GM19238 (cell line): ENCODE results near the gene ABHD13.
A peak's percentile ranks its signal among the peaks of the same experiment; 100 is the strongest.
"Not testable (repeated sequence)": the region's sequence is repeated elsewhere in the genome, so short reads cannot be mapped to it uniquely, and the experiment has no call there.

ENCODE experiments used
- DNase-seq: peaks from one replicate; pipeline ENCODE4 v3.0.0; 2011; ENCODE audit warnings: low spot score; ENCODE audit not compliant: insufficient read length

The ABHD13 gene

GRCh38 chr13:108218044-108218974, at the start of gene ABHD13:
ABHD13 (plus strand) TSS chr13:108218392; CDS start chr13:108229219, 10,827 bp downstream.
- peak; percentile 80 for DNase-seq

DNA sequence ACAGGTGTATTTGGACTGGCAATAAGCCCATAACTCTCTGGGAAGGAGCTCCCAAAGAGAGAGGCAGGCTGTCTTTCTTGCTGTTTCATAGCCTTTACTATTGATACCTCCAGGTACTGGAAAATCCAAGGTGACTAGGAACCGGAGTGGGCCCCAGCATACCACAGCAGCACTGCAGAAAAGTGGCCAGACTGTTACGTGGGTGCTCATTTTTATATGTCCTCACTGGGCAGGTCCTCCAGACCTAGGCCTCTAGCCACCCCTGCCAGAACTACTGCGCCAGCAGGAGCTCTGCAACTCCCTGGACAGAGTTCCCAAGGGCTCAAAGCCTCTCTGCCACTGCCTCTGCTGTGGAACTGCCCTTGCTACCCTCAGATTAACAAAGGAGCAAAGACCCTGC, 49.3 kb upstream of the ABHD13 start:
- no peak for DNase-seq

- DNase-seq, result no peak
Observed at GRCh38 chr13:108176685-108177274, 41.4 kb upstream of the ABHD13 start.

GRCh38 chr13:108178078-108178477, 40.1 kb upstream of the ABHD13 start:
- no peak for DNase-seq

DNA sequence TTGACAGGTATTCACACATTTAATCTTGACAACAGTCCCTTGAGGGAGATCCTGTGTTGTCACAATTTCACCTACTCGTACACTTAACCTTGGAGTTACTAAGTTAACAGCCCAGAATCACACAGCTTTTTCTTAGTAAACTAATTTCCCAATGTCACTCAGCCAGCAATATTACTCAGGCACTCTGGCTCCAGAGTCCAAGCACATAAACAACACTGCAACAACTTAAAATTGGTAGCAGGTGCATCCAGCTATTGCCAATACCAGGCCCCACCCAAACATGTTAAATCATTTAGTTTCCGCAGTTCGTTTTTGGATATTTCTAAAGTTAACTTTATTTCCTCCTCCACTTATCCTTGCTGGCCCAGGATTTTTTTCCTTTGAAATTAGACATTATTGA, 35.5 kb upstream of the ABHD13 start:
- no peak for DNase-seq

DNA sequence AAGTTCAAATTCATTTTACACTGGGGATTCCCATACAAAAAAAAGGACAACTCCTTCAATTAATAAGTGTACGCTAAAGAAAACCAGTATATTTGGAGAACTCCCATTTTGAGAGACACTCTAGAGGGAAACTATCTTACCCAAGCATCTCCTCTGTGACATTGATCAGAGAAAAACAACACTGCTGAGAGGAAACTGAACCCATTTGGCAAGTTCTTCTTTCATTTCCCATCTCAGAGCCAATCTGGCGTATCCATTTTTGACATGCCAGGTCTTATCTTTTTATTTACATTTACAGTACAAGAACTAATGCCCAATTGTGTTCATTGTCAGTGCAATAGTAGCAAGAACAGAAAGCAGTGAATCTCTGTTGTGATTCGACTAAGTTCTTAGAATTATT, 33.0 kb upstream of the ABHD13 start:
- no peak for DNase-seq

GRCh38 chr13:108188260-108188659, 29.9 kb upstream of the ABHD13 start:
- DNase-seq, result no peak

DNA sequence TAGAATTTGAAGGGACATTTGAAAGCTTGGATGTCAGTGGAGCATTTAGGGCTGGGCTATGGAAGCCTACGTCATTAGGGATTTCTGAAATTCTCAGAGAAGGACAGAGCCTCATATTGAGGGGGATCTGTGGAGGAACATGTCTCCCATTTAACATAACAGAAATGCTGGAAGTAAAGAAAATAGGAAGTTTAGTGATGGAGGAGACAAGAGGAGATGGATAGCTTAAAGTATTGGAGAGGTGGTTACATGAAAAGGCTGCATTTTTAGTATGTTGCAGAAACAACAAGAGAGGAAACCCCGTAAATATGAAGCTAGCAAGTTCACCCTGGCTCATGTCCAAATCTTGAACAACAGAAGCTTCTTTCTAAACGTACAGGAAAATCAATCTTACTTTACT, 27.3 kb upstream of the ABHD13 start:
- no peak for DNase-seq

- DNase-seq, result no peak
Observed at GRCh38 chr13:108193806-108194205, 24.4 kb upstream of the ABHD13 start.

DNA sequence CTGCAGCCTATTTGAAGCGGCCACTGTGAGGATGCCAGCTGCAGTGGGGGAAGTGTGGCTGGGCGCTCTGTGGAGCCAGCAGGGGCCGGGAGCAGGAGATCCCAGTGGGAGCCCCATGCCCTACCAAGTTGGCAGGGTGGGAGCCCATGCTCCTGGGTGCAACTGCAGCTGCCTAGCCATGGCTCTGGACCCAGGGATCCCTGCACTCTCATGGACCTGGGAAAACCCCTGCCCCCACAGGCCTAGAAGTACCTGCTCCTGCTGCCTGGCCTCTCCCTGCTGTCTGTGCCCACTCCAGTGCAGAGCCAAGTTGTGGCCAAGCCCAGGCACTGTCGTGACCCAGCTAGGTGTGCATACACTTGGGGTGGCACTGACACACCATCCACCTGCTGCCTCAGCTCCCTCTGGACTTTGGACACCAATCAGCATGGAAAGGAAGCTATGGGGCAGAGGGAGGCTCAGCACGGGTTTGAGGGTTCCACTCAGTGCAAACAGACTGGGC, 23.7 kb upstream of the ABHD13 start:
- DNase-seq, result no peak

DNA sequence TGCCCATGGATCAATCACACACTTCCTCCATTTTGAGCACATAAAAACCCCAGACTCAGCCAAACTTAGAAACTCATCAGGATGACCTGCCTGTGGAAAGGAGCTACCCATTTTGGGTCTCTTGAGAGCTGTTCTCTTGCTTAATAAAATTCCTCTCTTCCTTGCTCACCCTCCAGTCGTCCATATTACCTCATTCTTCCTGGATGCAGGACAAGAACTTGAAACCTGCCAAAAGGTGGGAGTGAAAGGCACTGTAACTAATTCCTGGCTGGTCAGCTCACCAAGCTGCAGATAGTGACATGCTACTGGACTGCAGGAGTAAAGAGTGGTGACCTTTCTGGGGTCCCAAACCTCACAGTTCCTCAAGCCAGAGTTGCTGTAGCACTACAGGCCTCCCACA, 23.0 kb upstream of the ABHD13 start:
- DNase-seq, result no peak

- DNase-seq, result no peak
Observed at GRCh38 chr13:108195861-108196260, 22.3 kb upstream of the ABHD13 start.

DNA sequence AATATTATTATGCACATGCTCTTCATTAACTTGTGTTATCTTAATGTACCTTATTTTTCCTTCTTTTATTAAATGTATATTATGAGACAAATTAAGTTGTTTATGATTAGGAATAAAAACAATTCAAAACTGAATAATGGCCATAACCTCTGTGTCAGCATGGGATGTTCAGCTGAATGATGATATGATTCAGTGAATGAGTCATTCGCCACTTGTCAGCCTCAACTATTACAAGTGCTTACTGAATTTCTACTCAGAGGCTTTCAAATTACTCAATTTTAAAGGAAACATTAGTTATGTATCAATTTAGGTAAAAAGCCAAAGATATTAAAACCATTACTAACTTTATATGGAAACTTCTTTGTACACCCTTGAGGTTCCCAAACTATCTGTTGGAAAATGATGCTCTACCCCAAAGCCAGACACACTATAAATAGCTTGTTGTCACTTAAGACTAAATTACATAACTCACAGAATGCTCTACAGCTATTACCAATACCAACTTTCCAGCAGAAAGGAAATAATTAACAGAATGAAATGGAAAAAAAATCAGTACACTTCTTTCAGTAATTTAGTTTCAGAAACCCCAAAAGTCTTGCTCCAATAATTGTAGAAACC, 17.3 kb upstream of the ABHD13 start:
- DNase-seq, result no peak

- DNase-seq, result no peak
Observed at GRCh38 chr13:108210551-108210950, 7.6 kb upstream of the ABHD13 start.

- DNase-seq, result no peak
Observed at GRCh38 chr13:108212886-108213285, 5.3 kb upstream of the ABHD13 start.

- no peak for DNase-seq
Observed at GRCh38 chr13:108213946-108214345, 4.2 kb upstream of the ABHD13 start.

GRCh38 chr13:108214441-108215271, 3.5 kb upstream of the ABHD13 start:
- DNase-seq, result no peak

- DNase-seq, result peak; percentile 88
Observed at GRCh38 chr13:108215436-108215835, 2.8 kb upstream of the ABHD13 start, which contains the start of gene LIG4. LIG4 (minus strand) TSS chr13:108215536; CDS start chr13:108211268, 4,268 bp downstream.

GRCh38 chr13:108217307-108218043, 717 bp upstream of the ABHD13 start:
- not testable (repeated sequence) for DNase-seq

DNA sequence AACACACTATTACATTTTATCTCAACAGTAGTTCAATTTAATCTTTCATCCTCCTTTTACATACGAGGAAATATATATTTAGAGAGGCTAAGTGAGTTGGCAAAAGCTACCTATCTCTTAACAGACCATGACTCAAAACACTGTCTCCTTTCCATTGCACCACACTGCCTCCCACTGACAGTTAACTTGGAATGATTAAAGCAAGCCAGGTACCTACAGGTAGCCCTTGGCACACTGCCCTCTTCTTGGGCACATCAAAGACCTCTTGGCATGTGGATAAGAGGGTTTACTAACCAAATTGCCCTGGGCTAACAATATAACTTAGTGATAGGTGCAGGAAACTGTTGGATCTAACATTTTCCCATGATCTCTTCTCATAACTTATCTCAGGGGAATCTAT, 1.8 kb downstream of the ABHD13 start:
- no peak for DNase-seq
